Measurements from ENCODE around the gene OBSCN. TPM values are rescaled to one million over a fixed set of nuclear protein-coding genes. Genes with fewer than 3 reads are reported as not detected.

The OBSCN gene
- total and polyA plus RNA-seq, 5 donors from 2014 or later: 0.13 to 57.1 (median 1.1) TPM

- Mint-ChIP-seq H3K36me3 (peaks cover 11% of the 10 kb centered on the region), H3K27me3 (no peaks in the 10 kb centered on the region), H3K4me1 (peaks cover 0 to 2% (median 0%) of the 10 kb centered on the region in 4 donors), H3K27ac (no peak overlapping the region), H3K4me3 (no peak overlapping the region), H3K9me3 (peaks cover 0 to 1% (median 0%) of the 10 kb centered on the region in 7 donors)
- no peaks in the 10 kb centered on the region for H3K27me3 ChIP-seq (ENCODE audit: control insufficient read depth, insufficient read depth, low read length)
- ATAC-seq (ENCODE audit: low read depth in 2 of 2) (no peak), DNase-seq (no peak)
- no peaks in the 10 kb centered on the region for H3K9me3 ChIP-seq (ENCODE audit: control insufficient read depth in 2 of 2, low read length in 2 of 2)
- no peaks in the 10 kb centered on the region for H3K4me1 ChIP-seq (ENCODE audit: control insufficient read depth, insufficient read depth, low read length, poor library complexity, severe bottlenecking)
- H3K4me3 ChIP-seq (ENCODE audit: low read depth, low read length): no peak overlapping the region
- H3K27ac ChIP-seq (ENCODE audit: insufficient read depth, low read length, poor library complexity, severe bottlenecking): no peak overlapping the region
- no peaks in the 10 kb centered on the region for H3K36me3 ChIP-seq (ENCODE audit: control insufficient read depth, insufficient read depth, low read length)
Measured at GRCh38 chr1:228337711-228338520, 130.1 kb downstream of the OBSCN start.

- Histone ChIP-seq H3K9me3 (ENCODE audit: control insufficient read depth in 2 of 2, low read length in 2 of 2) (no peaks in the 10 kb centered on the region), H3K27ac (ENCODE audit: insufficient read depth, low read length, poor library complexity, severe bottlenecking) (no peak overlapping the region), H3K36me3 (ENCODE audit: control insufficient read depth, insufficient read depth, low read length) (no peaks in the 10 kb centered on the region), H3K27me3 (ENCODE audit: control insufficient read depth, insufficient read depth, low read length) (no peaks in the 10 kb centered on the region), H3K4me3 (ENCODE audit: low read depth, low read length) (no peak overlapping the region), H3K4me1 (ENCODE audit: control insufficient read depth, insufficient read depth, low read length, poor library complexity, severe bottlenecking) (no peaks in the 10 kb centered on the region)
- Mint-ChIP-seq H3K27ac (no peak overlapping the region), H3K36me3 (peaks cover 16% of the 10 kb centered on the region), H3K9me3 (peaks cover 0 to 3% (median under 1%) of the 10 kb centered on the region in 7 donors), H3K27me3 (no peaks in the 10 kb centered on the region), H3K4me3 (no peak overlapping the region), H3K4me1 (peaks cover 0 to 2% (median 0%) of the 10 kb centered on the region in 4 donors)
- DNase-seq: no peak
- ATAC-seq (ENCODE audit: low read depth in 2 of 2): no peak
Measured at GRCh38 chr1:228338521-228339051, 130.7 kb downstream of the OBSCN start.

GRCh38 chr1:228339059-228339704, 131.3 kb downstream of the OBSCN start:
- Mint-ChIP-seq H3K4me3 (no peak overlapping the region), H3K9me3 (peaks cover 0 to 5% (median 2%) of the 10 kb centered on the region in 7 donors), H3K27me3 (no peaks in the 10 kb centered on the region), H3K36me3 (peaks cover 17% of the 10 kb centered on the region), H3K27ac (peak overlapping the region in 1 of 3 donors; percentile 80), H3K4me1 (peaks cover 0 to 2% (median 0%) of the 10 kb centered on the region in 4 donors)
- H3K9me3 ChIP-seq (ENCODE audit: control insufficient read depth in 2 of 2, low read length in 2 of 2): no peaks in the 10 kb centered on the region
- H3K36me3 ChIP-seq (ENCODE audit: control insufficient read depth, insufficient read depth, low read length): no peaks in the 10 kb centered on the region
- H3K27ac ChIP-seq (ENCODE audit: insufficient read depth, low read length, poor library complexity, severe bottlenecking): no peak overlapping the region
- ATAC-seq (ENCODE audit: low read depth in 2 of 2) (no peak), DNase-seq (no peak)
- H3K4me1 ChIP-seq (ENCODE audit: control insufficient read depth, insufficient read depth, low read length, poor library complexity, severe bottlenecking): no peaks in the 10 kb centered on the region
- H3K4me3 ChIP-seq (ENCODE audit: low read depth, low read length): no peak overlapping the region
- no peaks in the 10 kb centered on the region for H3K27me3 ChIP-seq (ENCODE audit: control insufficient read depth, insufficient read depth, low read length)

DNA sequence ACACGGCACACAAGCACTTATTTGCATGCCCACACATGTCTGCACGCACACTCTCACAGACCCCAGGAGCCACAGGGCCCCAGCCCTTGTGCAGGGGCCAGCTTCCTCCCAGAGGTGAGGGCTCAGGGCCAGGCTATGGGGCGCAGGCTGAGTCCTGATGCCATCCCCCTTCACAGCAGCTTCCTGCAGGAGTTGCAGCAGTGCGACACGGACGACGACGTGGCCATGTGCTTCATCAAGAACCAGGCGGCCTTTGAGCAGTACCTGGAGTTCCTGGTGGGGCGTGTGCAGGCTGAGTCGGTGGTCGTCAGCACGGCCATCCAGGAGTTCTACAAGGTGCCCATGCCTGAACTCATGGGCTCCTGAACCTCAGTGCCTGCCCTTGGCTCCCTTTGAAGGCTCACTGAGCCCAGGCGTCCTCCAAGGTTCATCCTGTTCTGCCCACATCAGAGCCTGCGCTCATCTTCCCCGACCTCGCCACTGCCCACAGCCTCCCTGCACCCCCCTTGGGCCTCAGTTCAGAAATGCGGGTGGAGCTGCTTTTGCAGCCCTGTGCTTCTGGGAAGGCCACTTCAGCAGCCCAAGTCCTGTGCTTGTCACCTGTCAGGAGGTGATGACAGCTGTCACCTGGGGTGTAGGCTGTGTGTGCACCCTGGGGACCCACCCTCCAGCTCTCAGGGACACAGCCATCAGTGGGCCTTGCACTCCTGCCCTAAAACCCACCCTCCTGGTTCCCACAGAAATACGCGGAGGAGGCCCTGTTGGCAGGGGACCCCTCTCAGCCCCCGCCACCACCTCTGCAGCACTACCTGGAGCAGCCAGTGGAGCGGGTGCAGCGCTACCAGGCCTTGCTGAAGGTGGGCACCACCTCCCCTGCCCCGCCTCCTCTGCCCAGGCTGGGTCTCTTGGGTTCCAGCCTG, 132.2 kb downstream of the OBSCN start:
- no peak overlapping the region for H3K27ac ChIP-seq (ENCODE audit: insufficient read depth, low read length, poor library complexity, severe bottlenecking)
- no peaks in the 10 kb centered on the region for H3K27me3 ChIP-seq (ENCODE audit: control insufficient read depth, insufficient read depth, low read length)
- peaks cover 17% of the 10 kb centered on the region for H3K36me3 Mint-ChIP-seq
- H3K36me3 ChIP-seq (ENCODE audit: control insufficient read depth, insufficient read depth, low read length): no peaks in the 10 kb centered on the region
- no peak overlapping the region for H3K4me3 Mint-ChIP-seq
- ATAC-seq (ENCODE audit: low read depth in 2 of 2) (no peak), DNase-seq (no peak)
- H3K4me1 ChIP-seq (ENCODE audit: control insufficient read depth, insufficient read depth, low read length, poor library complexity, severe bottlenecking): no peaks in the 10 kb centered on the region
- no peak overlapping the region for H3K27ac Mint-ChIP-seq
- no peaks in the 10 kb centered on the region for H3K27me3 Mint-ChIP-seq
- H3K9me3 Mint-ChIP-seq: peaks cover 0 to 7% (median 3%) of the 10 kb centered on the region in 7 donors
- H3K4me3 ChIP-seq (ENCODE audit: low read depth, low read length): no peak overlapping the region
- no peaks in the 10 kb centered on the region for H3K9me3 ChIP-seq (ENCODE audit: control insufficient read depth in 2 of 2, low read length in 2 of 2)
- peaks cover 0 to 2% (median 0%) of the 10 kb centered on the region in 4 donors for H3K4me1 Mint-ChIP-seq

- no peak overlapping the region for H3K4me3 ChIP-seq (ENCODE audit: low read depth, low read length)
- no peaks in the 10 kb centered on the region for H3K36me3 ChIP-seq (ENCODE audit: control insufficient read depth, insufficient read depth, low read length)
- peaks cover 0 to 7% (median 3%) of the 10 kb centered on the region in 7 donors for H3K9me3 Mint-ChIP-seq
- H3K9me3 ChIP-seq (ENCODE audit: control insufficient read depth in 2 of 2, low read length in 2 of 2): no peaks in the 10 kb centered on the region
- H3K4me3 Mint-ChIP-seq: no peak overlapping the region
- peaks cover 0 to 2% (median 0%) of the 10 kb centered on the region in 4 donors for H3K4me1 Mint-ChIP-seq
- no peaks in the 10 kb centered on the region for H3K27me3 ChIP-seq (ENCODE audit: control insufficient read depth, insufficient read depth, low read length)
- no peaks in the 10 kb centered on the region for H3K27me3 Mint-ChIP-seq
- no peak for DNase-seq
- peaks cover 17% of the 10 kb centered on the region for H3K36me3 Mint-ChIP-seq
- no peak for ATAC-seq (ENCODE audit: low read depth in 2 of 2)
- no peak overlapping the region for H3K27ac ChIP-seq (ENCODE audit: insufficient read depth, low read length, poor library complexity, severe bottlenecking)
- no peaks in the 10 kb centered on the region for H3K4me1 ChIP-seq (ENCODE audit: control insufficient read depth, insufficient read depth, low read length, poor library complexity, severe bottlenecking)
- H3K27ac Mint-ChIP-seq: no peak overlapping the region
Measured at GRCh38 chr1:228340686-228341449, 133.0 kb downstream of the OBSCN start.

- Mint-ChIP-seq H3K27ac (no peak overlapping the region), H3K4me1 (peaks cover 0 to 2% (median 0%) of the 10 kb centered on the region in 4 donors)
- no peak for DNase-seq
Measured at GRCh38 chr1:228341450-228341813, 133.6 kb downstream of the OBSCN start.

More at GRCh38 chr1:228341450-228341813, 133.6 kb downstream of the OBSCN start:
- no peak overlapping the region for H3K4me3 ChIP-seq (ENCODE audit: low read depth, low read length)
- no peak overlapping the region for H3K4me3 Mint-ChIP-seq
- H3K9me3 ChIP-seq (ENCODE audit: control insufficient read depth in 2 of 2, low read length in 2 of 2): no peaks in the 10 kb centered on the region
- H3K27me3 Mint-ChIP-seq: no peaks in the 10 kb centered on the region
- no peaks in the 10 kb centered on the region for H3K4me1 ChIP-seq (ENCODE audit: control insufficient read depth, insufficient read depth, low read length, poor library complexity, severe bottlenecking)
- H3K27ac ChIP-seq (ENCODE audit: insufficient read depth, low read length, poor library complexity, severe bottlenecking): no peak overlapping the region
- peaks cover 0 to 7% (median 3%) of the 10 kb centered on the region in 7 donors for H3K9me3 Mint-ChIP-seq
- no peaks in the 10 kb centered on the region for H3K27me3 ChIP-seq (ENCODE audit: control insufficient read depth, insufficient read depth, low read length)
- no peaks in the 10 kb centered on the region for H3K36me3 ChIP-seq (ENCODE audit: control insufficient read depth, insufficient read depth, low read length)
- no peak for ATAC-seq (ENCODE audit: low read depth in 2 of 2)
- H3K36me3 Mint-ChIP-seq: peaks cover 17% of the 10 kb centered on the region

All from CD4-positive, CD25-positive, alpha-beta regulatory T cell (primary cell).